Skeletal muscle tissue (tissue), 5 donors: ENCODE measurements around the gene CR1L. TPM values are rescaled to one million over a fixed set of nuclear protein-coding genes. Genes with fewer than 3 reads are reported as not detected.
"Not testable (repeated sequence)": the region's sequence is repeated elsewhere in the genome, so short reads cannot be mapped to it uniquely, and the experiment has no call there.

Source experiments
- H3K27ac ChIP-seq: one replicate; pipeline ENCODE4 v1.7.0; 2013; ENCODE audit warnings: mild to moderate bottlenecking, low read depth, low read length, inconsistent platforms
- H3K27me3 ChIP-seq, 3 donors: one replicate each; pipeline ENCODE4 v1.7.0; 2013; ENCODE audit warnings: low read length in 3 of 3; ENCODE audit not compliant: control insufficient read depth in 3 of 3, insufficient read depth in 3 of 3
- H3K36me3 ChIP-seq, 3 donors: one replicate each; pipeline ENCODE4 v1.7.0; 2013; ENCODE audit warnings: low read length in 3 of 3; ENCODE audit not compliant: control insufficient read depth in 3 of 3, insufficient read depth in 3 of 3
- H3K4me1 ChIP-seq, 3 donors: one replicate each; pipeline ENCODE4 v1.7.0; 2013; ENCODE audit warnings: low read length in 3 of 3, mild to moderate bottlenecking in 3 of 3; ENCODE audit not compliant: control insufficient read depth in 3 of 3, insufficient read depth in 3 of 3
- H3K4me3 ChIP-seq, 3 donors: one replicate each; pipeline ENCODE4 v1.7.0; 2013; ENCODE audit warnings: low read length in 3 of 3
- H3K9ac ChIP-seq, 3 donors: one replicate each; pipeline ENCODE4 v1.7.0; 2013; ENCODE audit warnings: low read length in 3 of 3, mild to moderate bottlenecking in 3 of 3, moderate library complexity in 2 of 3, low read depth in 1 of 3
- H3K9me3 ChIP-seq, 3 donors: one replicate each; pipeline ENCODE4 v1.7.0; 2013; ENCODE audit warnings: low read length in 3 of 3; ENCODE audit not compliant: control insufficient read depth in 3 of 3
- small RNA-seq: library from RNA; depleted of rRNA; stranded (forward); fragments of <200 nt; gene quantifications from one replicate; pipeline ENCODE3, GENCODE V24; 2014
- total RNA-seq: library from RNA; depleted of rRNA; stranded (reverse); fragments of >200 nt; gene quantifications from one replicate; pipeline ENCODE4 v1.2.3, GENCODE V29; 2014
- donor health status: Osteomylitis.

The CR1L gene
- total RNA-seq, 1 donor from 2014 or later: 2.6 TPM

- Histone ChIP-seq H3K36me3 (peaks cover 15 to 41% (median 30%) of the 10 kb centered on the region in 3 donors), H3K4me1 (no peaks in the 10 kb centered on the region), H3K9ac (no peak overlapping the region)
These were observed 121.6 kb downstream of the CR1L start for GRCh38 chr1:207766569-207766968.

GRCh38 chr1:207770514-207770913 is 125.6 kb downstream of the CR1L start:
- not testable (repeated sequence) for H3K9me3 ChIP-seq, H3K9ac ChIP-seq, H3K4me3 ChIP-seq, H3K27ac ChIP-seq, H3K4me1 ChIP-seq, H3K27me3 ChIP-seq
- H3K36me3 ChIP-seq: peaks cover 2 to 24% (median 3%) of the 10 kb centered on the region in 3 donors

More at GRCh38 chr1:207766569-207766968, 121.6 kb downstream of the CR1L start:
- H3K27me3 ChIP-seq: no peaks in the 10 kb centered on the region
- no peak overlapping the region for H3K4me3 ChIP-seq
- H3K27ac ChIP-seq: no peak overlapping the region
- H3K9me3 ChIP-seq: no peaks in the 10 kb centered on the region

Small RNA genes lying within 50 kb of the gene (small RNA-seq; reads per million reads assigned to genes)
- gene RNA5SP534: not detected

Other genes with a start within 250 kb of the CR1L start
- not detected for gene CR2, start 190.8 kb upstream of the CR1L start, total RNA-seq
- 4.7 TPM for gene CR1, start 149.0 kb upstream of the CR1L start, total RNA-seq
- gene CD46, start 106.9 kb downstream of the CR1L start, total RNA-seq: 53.8 TPM